Measurements from ENCODE around the gene SCN8A. TPM values are rescaled to one million over a fixed set of nuclear protein-coding genes. Genes with fewer than 3 reads are reported as not detected.
"Not testable (repeated sequence)": the region's sequence is repeated elsewhere in the genome, so short reads cannot be mapped to it uniquely, and the experiment has no call there.

SCN8A gene
- polyA plus RNA-seq, 1 experiment, result 19.6 TPM

DNA sequence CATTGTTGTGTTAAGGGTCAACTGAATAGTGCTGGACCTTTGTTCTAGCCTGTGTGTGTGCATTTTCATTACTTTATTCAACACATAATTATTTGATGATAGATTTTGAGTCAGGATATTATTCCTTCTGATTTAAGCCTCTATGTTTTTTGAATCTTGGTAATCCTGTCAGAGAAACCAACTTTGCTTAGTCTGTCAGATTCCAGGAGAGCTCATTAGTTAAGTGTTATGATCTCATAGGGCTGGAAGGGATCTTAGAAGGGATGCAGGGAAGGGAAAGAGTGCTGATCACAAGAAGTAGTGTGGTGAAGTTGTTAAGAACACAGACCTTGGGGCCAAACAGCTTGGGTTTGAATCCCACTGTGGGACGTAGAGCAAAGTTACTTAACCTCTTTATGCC is 52.9 kb downstream of the SCN8A start:
- Histone ChIP-seq H3K36me3 (ENCODE audit: control insufficient read depth, insufficient read depth, low read length) (no peaks in the 10 kb centered on the region), H3K4me3 (ENCODE audit: low read depth, low read length) (no peak overlapping the region), H3K27me3 (ENCODE audit: control insufficient read depth, insufficient read depth, low read length) (no peaks in the 10 kb centered on the region)
- ChIA-PET POLR2A (interaction anchor here (0.9 kb wide), 1 partner anchor 318 kb away, joined by 4 read pairs; no protein-coding TSS in a partner anchor), CTCF (no interaction called here)
- no peak for DNase-seq (ENCODE audit: low read depth)
- TF ChIP-seq, protein P1, sequence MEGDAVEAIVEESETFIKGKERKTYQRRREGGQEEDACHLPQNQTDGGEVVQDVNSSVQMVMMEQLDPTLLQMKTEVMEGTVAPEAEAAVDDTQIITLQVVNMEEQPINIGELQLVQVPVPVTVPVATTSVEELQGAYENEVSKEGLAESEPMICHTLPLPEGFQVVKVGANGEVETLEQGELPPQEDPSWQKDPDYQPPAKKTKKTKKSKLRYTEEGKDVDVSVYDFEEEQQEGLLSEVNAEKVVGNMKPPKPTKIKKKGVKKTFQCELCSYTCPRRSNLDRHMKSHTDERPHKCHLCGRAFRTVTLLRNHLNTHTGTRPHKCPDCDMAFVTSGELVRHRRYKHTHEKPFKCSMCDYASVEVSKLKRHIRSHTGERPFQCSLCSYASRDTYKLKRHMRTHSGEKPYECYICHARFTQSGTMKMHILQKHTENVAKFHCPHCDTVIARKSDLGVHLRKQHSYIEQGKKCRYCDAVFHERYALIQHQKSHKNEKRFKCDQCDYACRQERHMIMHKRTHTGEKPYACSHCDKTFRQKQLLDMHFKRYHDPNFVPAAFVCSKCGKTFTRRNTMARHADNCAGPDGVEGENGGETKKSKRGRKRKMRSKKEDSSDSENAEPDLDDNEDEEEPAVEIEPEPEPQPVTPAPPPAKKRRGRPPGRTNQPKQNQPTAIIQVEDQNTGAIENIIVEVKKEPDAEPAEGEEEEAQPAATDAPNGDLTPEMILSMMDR (IDR thresholded peaks at IDR 0.05; ENCODE audit: insufficient read depth, low read depth, low read length), result no peak

DNA sequence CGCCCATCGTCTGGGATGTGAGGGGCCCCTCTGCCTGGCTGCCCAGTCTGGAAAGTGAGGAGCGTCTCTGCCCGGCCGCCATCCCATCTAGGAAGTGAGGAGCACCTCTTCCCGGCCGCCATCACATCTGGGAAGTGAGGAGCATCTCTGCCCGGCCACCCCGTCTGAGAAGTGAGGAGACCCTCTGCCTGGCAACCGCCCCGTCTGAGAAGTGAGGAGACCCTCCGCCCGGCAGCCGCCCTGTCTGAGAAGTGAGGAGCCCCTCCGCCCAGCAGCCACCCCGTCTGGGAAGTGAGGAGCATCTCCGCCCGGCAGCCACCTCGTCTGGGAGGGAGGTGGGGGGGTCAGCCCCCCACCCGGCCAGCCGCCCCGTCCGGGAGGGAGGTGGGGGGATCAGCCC is 53.7 kb downstream of the SCN8A start:
- H3K4me3 ChIP-seq (ENCODE audit: low read depth, low read length); DNase-seq (ENCODE audit: low read depth); CTCF ChIA-PET; H3K36me3 ChIP-seq (ENCODE audit: control insufficient read depth, insufficient read depth, low read length); H3K27me3 ChIP-seq (ENCODE audit: control insufficient read depth, insufficient read depth, low read length): not testable (repeated sequence)
- POLR2A ChIA-PET, result interaction anchor here (0.9 kb wide), 1 partner anchor 317 kb away, joined by 4 read pairs; no protein-coding TSS in a partner anchor

DNA sequence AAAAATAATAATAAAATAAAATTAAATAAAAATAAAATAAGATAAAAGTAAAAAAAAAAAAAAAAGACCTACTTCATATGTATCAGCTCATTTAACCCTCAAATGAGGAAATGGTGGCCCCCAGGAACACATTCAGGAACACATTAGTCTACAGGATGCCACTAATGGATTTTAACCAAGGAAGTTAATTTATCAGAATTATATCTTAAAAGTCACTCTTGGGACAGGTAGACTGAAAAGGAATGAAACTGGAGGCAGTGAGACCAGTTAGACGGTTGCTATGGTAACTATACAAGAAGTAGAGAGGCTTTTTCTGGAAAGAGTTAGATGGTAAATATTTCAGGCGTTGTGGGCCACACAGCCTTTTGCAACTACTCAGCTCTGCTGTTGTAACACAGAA is 54.9 kb downstream of the SCN8A start:
- TF ChIP-seq, protein P1 (IDR thresholded peaks at IDR 0.05; ENCODE audit: insufficient read depth, low read depth, low read length), result no peak
- Histone ChIP-seq H3K4me3 (ENCODE audit: low read depth, low read length) (no peak overlapping the region), H3K36me3 (ENCODE audit: control insufficient read depth, insufficient read depth, low read length) (no peaks in the 10 kb centered on the region), H3K27me3 (ENCODE audit: control insufficient read depth, insufficient read depth, low read length) (no peaks in the 10 kb centered on the region)
- ChIA-PET CTCF (interaction anchor here (0.6 kb wide), 1 partner anchor 342 kb away, joined by 3 read pairs; no protein-coding TSS in a partner anchor), POLR2A (no interaction called here)
- DNase-seq (ENCODE audit: low read depth), result no peak

DNA sequence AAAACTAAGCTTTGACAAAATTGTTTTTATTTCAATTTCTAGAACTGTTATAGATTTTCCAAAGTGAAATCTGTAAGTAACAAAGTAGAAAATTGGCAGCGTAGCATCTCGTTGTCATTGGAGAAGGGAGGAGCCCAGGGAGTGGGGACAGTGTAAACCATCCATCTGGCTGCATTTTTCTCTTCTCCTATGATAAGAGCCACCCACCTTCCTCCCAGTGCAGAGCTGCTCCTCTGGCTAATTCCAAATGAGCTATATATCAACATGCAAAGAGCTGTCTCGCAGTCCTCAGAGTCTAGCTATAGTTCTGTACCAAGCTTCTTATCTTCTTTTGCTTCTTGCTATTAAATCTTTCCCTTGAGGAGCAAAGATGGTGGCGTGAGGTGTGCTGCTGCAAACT is 56.6 kb downstream of the SCN8A start:
- CTCF ChIA-PET, result interaction anchor here (0.7 kb wide), 1 partner anchor 26 kb away, joined by 4 read pairs; no protein-coding TSS in a partner anchor
- Histone ChIP-seq H3K4me3 (ENCODE audit: low read depth, low read length) (no peak overlapping the region), H3K36me3 (ENCODE audit: control insufficient read depth, insufficient read depth, low read length) (no peaks in the 10 kb centered on the region), H3K27me3 (ENCODE audit: control insufficient read depth, insufficient read depth, low read length) (no peaks in the 10 kb centered on the region)
- DNase-seq (ENCODE audit: low read depth), result no peak
- POLR2A ChIA-PET, result no interaction called here
- TF ChIP-seq, protein P1 (IDR thresholded peaks at IDR 0.05; ENCODE audit: insufficient read depth, low read depth, low read length), result no peak

DNA sequence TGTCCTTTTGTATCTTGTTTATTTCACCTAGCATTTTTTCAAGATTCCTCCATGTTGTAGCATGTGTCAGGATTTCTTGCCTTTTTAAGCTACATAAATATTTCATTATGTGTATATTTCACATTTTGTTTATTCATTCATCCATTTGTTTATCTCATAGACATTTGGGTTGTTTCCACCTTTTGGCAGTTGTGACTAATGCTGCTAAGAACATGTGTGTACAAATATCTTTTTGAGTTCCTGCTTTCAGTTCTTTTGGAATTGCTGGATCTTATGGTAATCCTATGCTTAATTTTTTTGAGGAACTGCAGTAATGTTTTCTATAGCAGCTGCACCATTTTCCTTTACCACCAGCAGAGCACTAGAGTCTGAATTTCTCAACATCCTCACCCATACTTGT is 62.4 kb downstream of the SCN8A start:
- DNase-seq (ENCODE audit: low read depth), result no peak
- TF ChIP-seq, protein P1 (IDR thresholded peaks at IDR 0.05; ENCODE audit: insufficient read depth, low read depth, low read length), result no peak
- POLR2A ChIA-PET, result no interaction called here
- no peaks in the 10 kb centered on the region for H3K36me3 ChIP-seq (ENCODE audit: control insufficient read depth, insufficient read depth, low read length)
- H3K4me3 ChIP-seq (ENCODE audit: low read depth, low read length), result no peak overlapping the region
- H3K27me3 ChIP-seq (ENCODE audit: control insufficient read depth, insufficient read depth, low read length), result no peaks in the 10 kb centered on the region
- CTCF ChIA-PET, result no interaction called here

DNA sequence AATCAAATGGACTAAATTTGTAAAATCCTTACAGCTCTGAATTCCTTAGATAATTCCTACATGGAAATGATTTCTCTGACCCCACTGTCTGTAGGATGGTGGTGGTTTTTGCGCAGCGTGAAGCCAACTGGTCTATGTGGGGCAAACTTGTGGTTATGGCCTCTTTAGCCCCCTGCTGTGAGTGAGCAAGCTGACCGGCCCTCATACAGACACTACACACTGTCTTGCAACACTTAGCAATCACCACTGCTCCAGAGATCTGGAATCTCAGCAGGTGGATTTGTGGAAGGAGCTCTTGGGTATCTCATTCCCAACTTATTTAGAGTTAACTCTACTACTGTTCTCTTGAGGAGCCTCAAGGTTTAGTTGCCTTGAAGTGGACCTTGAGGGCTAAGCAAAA is 70.2 kb downstream of the SCN8A start:
- no peak for DNase-seq (ENCODE audit: low read depth)
- H3K27me3 ChIP-seq (ENCODE audit: control insufficient read depth, insufficient read depth, low read length), result no peaks in the 10 kb centered on the region
- H3K36me3 ChIP-seq (ENCODE audit: control insufficient read depth, insufficient read depth, low read length), result peaks cover 5% of the 10 kb centered on the region
- ChIA-PET CTCF (interaction anchor here (0.6 kb wide), 1 partner anchor 53 kb away, joined by 4 read pairs; no protein-coding TSS in a partner anchor), POLR2A (no interaction called here)
- TF ChIP-seq, protein P1 (IDR thresholded peaks at IDR 0.05; ENCODE audit: insufficient read depth, low read depth, low read length), result no peak
- H3K4me3 ChIP-seq (ENCODE audit: low read depth, low read length), result no peak overlapping the region

Data from BJ (cell line).